NCI-H2107 (cell line): ENCODE measurements around the gene DLGAP1.

Source experiments
- DNase-seq: peaks from one replicate; lab custom pipeline; 2025; lab: John Stamatoyannopoulos, UW

Gene DLGAP1

DNA sequence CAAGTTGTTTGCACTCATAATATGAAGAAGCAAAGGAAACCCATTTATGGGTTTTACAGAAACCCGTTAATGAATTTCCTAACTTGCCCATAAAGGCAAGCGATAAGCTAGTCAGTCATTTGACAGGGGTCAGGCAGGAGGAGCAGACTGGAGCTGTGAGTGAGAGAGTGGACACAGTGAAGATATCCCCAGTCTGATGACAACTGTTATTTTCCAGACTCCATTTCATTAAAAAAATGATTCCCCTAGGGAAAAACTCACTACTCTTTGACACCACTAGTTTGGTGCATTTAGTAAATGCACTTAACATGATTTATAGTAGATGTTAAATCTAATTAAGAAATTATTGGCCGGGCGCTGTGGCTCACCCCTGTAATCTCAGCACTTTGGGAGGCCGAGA, 924.3 kb downstream of the DLGAP1 start:
- DNase-seq = no peak

- no peak for DNase-seq
Measured at GRCh38 chr18:3529601-3530000, 925.5 kb downstream of the DLGAP1 start.

DNA sequence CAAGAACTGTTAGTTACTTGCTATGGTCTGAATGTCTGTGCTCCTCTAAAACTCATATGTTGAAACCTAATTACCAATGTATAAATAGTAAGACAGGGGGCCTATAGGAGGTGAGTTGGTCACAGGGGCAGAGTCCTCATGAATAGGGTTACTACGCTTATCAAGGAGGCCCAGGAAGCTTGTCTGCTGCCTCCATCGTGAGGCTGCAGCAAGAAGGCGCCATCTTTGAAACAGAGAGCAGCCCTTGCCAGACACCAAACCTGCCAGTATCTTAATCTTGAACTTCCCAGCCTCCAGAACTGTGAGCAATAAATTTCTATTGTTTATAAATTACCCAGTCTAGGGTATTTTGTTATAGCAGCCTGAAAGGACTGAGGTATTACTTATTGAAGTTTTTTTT, 926.0 kb downstream of the DLGAP1 start:
- DNase-seq = no peak

DNA sequence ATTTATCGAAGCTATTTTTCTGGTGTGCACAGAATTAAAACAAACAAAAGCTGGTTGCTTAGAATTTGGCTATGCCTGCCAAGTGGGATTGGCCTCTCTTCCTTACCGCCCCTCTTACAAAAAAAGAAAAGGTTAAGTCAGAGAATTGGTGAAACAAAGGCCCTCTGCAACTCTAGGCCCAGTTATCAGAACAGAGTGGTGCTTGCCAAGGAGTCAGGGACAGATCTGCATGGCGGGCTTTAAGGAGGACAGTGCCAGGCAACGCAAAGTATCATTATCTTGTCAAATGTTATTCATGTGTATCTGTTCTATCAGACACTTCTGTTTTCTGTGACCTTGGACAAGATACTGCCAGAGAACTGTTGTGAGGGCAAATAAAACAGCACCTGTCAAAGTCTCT, 926.9 kb downstream of the DLGAP1 start:
- DNase-seq = no peak

DNA sequence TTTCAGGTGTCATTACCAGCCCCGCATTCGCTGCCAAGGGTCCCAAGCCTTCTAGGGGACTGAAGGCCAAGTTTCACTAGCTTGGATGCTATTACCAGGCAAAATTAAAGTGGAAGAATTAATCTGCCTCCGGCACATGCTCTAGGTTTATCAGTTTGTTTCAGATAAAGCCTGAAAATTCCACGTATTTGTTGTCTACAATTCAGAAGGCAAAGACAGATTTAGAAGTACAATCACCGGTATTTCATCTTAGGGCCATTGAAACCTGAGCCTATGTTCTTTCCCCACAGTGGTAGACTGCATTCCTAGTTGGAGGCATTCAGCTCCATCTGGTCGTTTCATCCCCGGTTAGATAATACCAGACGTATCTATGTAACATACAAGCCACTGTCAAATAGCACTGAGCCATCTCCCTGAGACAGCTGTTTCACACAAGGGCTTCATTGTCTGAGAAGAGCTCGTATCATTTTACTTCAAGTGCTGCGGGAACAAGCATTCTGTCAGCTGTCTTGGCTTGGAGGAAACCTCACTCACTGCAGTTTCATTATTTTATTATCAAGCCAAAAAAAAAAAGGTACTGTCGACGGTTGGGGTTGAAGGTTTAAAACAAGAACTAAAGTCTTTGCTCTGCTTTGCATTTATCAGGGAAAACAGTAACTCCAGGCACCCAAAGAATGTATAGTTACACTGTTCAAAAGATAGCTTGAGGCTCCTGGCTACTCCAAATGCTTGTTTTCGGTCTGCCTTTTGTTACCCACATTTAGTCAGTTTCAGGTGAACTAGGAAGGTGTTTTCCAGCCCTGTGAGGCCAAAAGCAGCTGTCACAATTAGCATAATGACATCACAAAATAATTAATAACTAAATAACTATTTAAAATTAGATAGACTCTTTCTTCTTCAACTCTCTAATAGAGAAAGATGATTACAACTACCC, 928.4 kb downstream of the DLGAP1 start:
- DNase-seq = peak; percentile 54

DNA sequence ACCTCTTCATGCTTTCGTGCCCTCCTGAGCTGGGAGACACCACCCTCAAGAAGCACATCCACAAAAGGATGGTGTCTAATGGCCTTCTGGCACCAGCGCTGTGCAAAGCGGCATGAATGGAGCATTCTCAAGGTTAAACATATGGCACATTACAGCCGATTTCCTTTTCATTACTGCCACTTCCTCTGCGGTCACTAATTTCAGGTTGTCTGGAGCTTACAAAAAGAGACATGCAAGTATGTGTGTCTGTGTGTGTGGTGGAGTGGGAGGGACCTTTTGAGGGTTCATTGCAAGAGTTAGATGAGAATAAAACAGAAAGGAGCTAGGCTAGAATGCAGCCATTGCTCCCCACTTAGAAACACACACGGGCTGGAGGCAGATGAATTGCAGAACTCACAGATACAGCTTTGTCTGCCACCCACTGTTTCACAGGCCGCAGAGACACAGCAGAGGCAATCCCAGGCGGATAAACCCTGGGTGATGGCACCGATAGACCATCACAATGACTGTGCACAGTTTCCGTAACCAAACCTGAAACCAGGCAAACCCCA, 929.2 kb downstream of the DLGAP1 start:
- peak; percentile 36 for DNase-seq

- no peak for DNase-seq
Measured at GRCh38 chr18:3524706-3525105, 930.4 kb downstream of the DLGAP1 start.

GRCh38 chr18:3520230-3521085, 934.6 kb downstream of the DLGAP1 start:
- DNase-seq = no peak

- DNase-seq = no peak
Measured at GRCh38 chr18:3514312-3515216, 940.5 kb downstream of the DLGAP1 start.

DNA sequence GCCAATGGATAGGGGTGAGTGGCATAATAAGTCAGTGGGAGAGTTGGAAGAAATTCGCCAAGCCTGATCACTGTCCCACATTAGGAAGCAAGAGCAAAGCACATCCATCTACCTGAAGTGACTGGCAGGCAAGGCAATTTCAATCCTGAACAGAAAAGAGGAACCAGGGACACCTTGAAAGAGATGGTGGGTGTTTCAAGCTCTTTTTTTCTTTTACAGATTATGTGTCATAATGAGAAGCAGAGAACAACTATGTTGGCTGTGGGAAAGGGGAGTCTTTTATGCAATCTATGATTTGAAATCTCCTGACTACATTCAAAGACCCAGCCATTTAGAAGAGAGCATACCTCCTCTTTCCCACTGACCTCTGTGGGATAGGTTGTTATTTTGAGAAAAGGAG, 941.6 kb downstream of the DLGAP1 start:
- no peak for DNase-seq

DNA sequence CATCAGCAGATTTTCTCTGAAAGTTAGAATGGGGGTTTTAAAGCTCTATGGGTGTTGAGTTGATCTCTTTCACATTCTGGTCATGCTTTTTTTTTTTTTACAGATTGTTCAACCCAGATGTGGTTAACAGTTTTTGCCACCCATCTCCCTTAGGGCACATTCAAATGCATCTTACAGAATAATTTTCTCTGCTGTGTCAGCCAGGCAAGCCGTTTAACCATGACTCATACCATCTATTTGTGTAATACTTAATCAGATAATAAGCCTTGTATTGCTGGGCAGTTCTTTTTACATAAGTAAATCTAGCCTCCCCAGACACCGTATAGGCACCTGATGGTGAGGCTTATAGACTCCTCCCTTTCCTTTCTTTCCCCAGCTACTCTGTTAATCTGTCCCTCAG, 943.1 kb downstream of the DLGAP1 start:
- no peak for DNase-seq

GRCh38 chr18:3510896-3511295, 944.2 kb downstream of the DLGAP1 start:
- no peak for DNase-seq

DNA sequence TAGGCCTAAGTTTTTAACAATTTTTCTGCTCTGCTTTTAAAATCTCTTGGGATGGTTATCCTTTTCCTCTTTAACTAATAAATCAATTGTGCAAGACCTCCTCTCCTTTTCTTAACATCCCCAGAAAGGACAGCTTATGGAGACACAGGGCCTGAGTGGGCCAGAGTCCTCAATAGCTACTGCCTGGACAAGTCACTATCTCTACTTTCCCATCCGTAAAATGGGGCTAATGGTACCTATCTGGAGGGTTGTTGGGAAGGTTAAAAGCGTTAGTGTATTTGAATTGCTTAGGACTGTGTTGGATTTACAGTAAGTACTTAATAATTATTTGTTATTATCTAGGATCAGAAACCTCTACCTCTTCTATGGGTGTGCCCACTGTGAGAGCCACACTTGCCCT, 945.1 kb downstream of the DLGAP1 start:
- DNase-seq = no peak

- peak; percentile 26 for DNase-seq
Measured at GRCh38 chr18:3508576-3509549, 946.2 kb downstream of the DLGAP1 start.

DNA sequence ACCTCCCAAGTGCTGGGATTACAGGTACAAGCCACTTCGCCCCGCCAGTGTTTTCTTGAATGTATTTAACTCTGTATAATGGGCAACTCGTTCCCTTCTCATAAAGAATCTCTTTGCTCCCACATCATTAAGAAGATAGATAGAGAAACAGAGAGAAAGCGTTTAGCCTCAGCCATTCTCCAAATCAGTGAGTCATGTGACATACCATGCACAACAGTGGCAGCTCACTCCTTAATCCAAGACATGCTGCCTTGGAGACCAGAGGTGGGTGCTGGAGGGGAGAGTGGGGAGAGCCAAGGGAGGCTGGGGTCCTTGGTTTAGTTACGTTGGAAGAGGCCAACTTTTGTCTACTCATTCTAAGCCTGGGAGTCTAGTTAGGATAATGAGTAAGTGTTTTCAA, 950.5 kb downstream of the DLGAP1 start:
- DNase-seq = no peak

GRCh38 chr18:3502650-3503049, 952.5 kb downstream of the DLGAP1 start:
- DNase-seq = no peak

DNA sequence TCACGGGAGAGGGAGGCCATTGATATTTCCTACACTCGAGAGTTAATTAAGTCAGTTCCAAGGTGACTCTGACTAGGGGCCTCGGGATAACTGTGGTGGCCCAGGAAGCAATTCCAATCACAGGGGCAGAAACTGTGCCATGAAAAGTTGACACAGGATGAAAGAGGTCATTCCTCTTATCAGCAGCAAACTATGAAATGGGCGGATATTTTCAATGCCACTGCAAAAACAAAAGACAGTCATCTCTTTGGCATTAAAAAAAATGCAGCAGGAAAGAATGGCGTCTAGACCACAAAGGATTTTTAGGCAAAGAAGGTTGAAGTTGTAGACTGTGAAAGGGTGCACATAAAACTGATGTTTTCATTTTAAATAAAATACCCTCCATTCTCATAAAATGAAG, 955.1 kb downstream of the DLGAP1 start:
- no peak for DNase-seq

GRCh38 chr18:3499501-3499900, 955.6 kb downstream of the DLGAP1 start:
- DNase-seq = no peak

GRCh38 chr18:3498698-3499471, 956.2 kb downstream of the DLGAP1 start:
- no peak for DNase-seq
